ENCODE measurements around the gene TMEM178B. TPM values are rescaled to one million over a fixed set of nuclear protein-coding genes. Genes with fewer than 3 reads are reported as not detected.
"Not testable (repeated sequence)": the region's sequence is repeated elsewhere in the genome, so short reads cannot be mapped to it uniquely, and the experiment has no call there.

TMEM178B gene
- polyA plus RNA-seq, 3 donors, result 0.11 to 0.43 (median 0.18) TPM

GRCh38 chr7:141369422-141369821, 295.6 kb downstream of the TMEM178B start:
- 40 to 51% (median 50%) methylated on average over 4 of the region's 4 CpGs for WGBS, 3 donors
- H3K27ac ChIP-seq (ENCODE audit: low read depth, low read length), result no peak overlapping the region

GRCh38 chr7:141370178-141370577, 296.3 kb downstream of the TMEM178B start:
- H3K27ac ChIP-seq (ENCODE audit: low read depth, low read length), result no peak overlapping the region
- WGBS, 3 donors, result 80 to 86% (median 81%) methylated on average over 5 of the region's 5 CpGs

- 91 to 93% (median 93%) methylated on average over 5 of the region's 5 CpGs for WGBS, 3 donors
- H3K27ac ChIP-seq (ENCODE audit: low read depth, low read length), result no peak overlapping the region
Observed at GRCh38 chr7:141370650-141371049, 296.8 kb downstream of the TMEM178B start.

GRCh38 chr7:141374425-141374824, 300.6 kb downstream of the TMEM178B start:
- H3K27ac ChIP-seq (ENCODE audit: low read depth, low read length), result no peak overlapping the region
- whole genome bisulfite sequencing, 3 donors, result 89 to 96% (median 96%) methylated on average over 9 of the region's 9 CpGs

GRCh38 chr7:141375442-141375841, 301.6 kb downstream of the TMEM178B start:
- H3K27ac ChIP-seq (ENCODE audit: low read depth, low read length), result no peak overlapping the region
- 64 to 71% (median 70%) methylated on average over 2 of the region's 2 CpGs for WGBS, 3 donors

- no peak overlapping the region for H3K27ac ChIP-seq (ENCODE audit: low read depth, low read length)
- 71 to 77% (median 76%) methylated on average over 4 of the region's 4 CpGs for WGBS, 3 donors
Observed at GRCh38 chr7:141377906-141378305, 304.0 kb downstream of the TMEM178B start.

GRCh38 chr7:141378405-141378804, 304.5 kb downstream of the TMEM178B start:
- no peak overlapping the region for H3K27ac ChIP-seq (ENCODE audit: low read depth, low read length)
- 86 to 98% (median 95%) methylated on average over 2 of the region's 2 CpGs for WGBS, 3 donors

- WGBS, 3 donors, result 49 to 72% (median 68%) methylated on average over 3 of the region's 3 CpGs
- no peak overlapping the region for H3K27ac ChIP-seq (ENCODE audit: low read depth, low read length)
Observed at GRCh38 chr7:141381794-141382427, 308.0 kb downstream of the TMEM178B start.

- 67 to 96% (median 94%) methylated on average over 3 of the region's 3 CpGs for WGBS, 3 donors
Observed at GRCh38 chr7:141383356-141383755, 309.5 kb downstream of the TMEM178B start.

GRCh38 chr7:141386881-141387280, 313.0 kb downstream of the TMEM178B start:
- no peak overlapping the region for H3K27ac ChIP-seq (ENCODE audit: low read depth, low read length)
- WGBS, 3 donors, result 82 to 96% (median 94%) methylated on average over 1 of the region's 1 CpG

More at GRCh38 chr7:141383356-141383755, 309.5 kb downstream of the TMEM178B start:
- H3K27ac ChIP-seq (ENCODE audit: low read depth, low read length), result not testable (repeated sequence)

- no peak overlapping the region for H3K27ac ChIP-seq (ENCODE audit: low read depth, low read length)
- 65 to 81% (median 77%) methylated on average over 14 of the region's 14 CpGs for WGBS, 3 donors
Observed at GRCh38 chr7:141387521-141388217, 313.8 kb downstream of the TMEM178B start.

GRCh38 chr7:141389140-141389796, 315.4 kb downstream of the TMEM178B start:
- no peak overlapping the region for H3K27ac ChIP-seq (ENCODE audit: low read depth, low read length)
- WGBS, 3 donors, result 74 to 77% (median 74%) methylated on average over 6 of the region's 6 CpGs

GRCh38 chr7:141390339-141390738, 316.5 kb downstream of the TMEM178B start:
- WGBS, 3 donors, result 77 to 86% (median 83%) methylated on average over 6 of the region's 6 CpGs
- H3K27ac ChIP-seq (ENCODE audit: low read depth, low read length), result no peak overlapping the region

GRCh38 chr7:141393056-141393455, 319.2 kb downstream of the TMEM178B start:
- no peak overlapping the region for H3K27ac ChIP-seq (ENCODE audit: low read depth, low read length)
- WGBS, 3 donors, result 46 to 68% (median 64%) methylated on average over 4 of the region's 4 CpGs

GRCh38 chr7:141397236-141398163, 323.6 kb downstream of the TMEM178B start:
- 72 to 87% (median 86%) methylated on average over 7 of the region's 7 CpGs for WGBS, 3 donors
- no peak overlapping the region for H3K27ac ChIP-seq (ENCODE audit: low read depth, low read length)

GRCh38 chr7:141400356-141400755, 326.5 kb downstream of the TMEM178B start:
- H3K27ac ChIP-seq (ENCODE audit: low read depth, low read length), result no peak overlapping the region
- WGBS, 3 donors, result 62 to 79% (median 73%) methylated on average over 2 of the region's 2 CpGs

- WGBS, 3 donors, result 77 to 91% (median 80%) methylated on average over 9 of the region's 9 CpGs
- H3K27ac ChIP-seq (ENCODE audit: low read depth, low read length), result no peak overlapping the region
Observed at GRCh38 chr7:141402277-141402996, 328.6 kb downstream of the TMEM178B start.

- H3K27ac ChIP-seq (ENCODE audit: low read depth, low read length), result not testable (repeated sequence)
- WGBS, 3 donors, result 83 to 93% (median 92%) methylated on average over 10 to 11 of the region's 11 CpGs
Observed at GRCh38 chr7:141403846-141404245, 330.0 kb downstream of the TMEM178B start.

Measured in adipose tissue (tissue), 3 donors.